HTERT RPE-1 (cell line): ENCODE results near the gene GLIS1.

ENCODE experiments used
- in situ Hi-C: fragments of 300-500 bp; cut with MboI; formaldehyde crosslinking; loops from 4 replicates; pipeline ENCODE4 v1.14.3; 2020; ENCODE audit warnings: low sequenced_read_pairs

Gene GLIS1

DNA sequence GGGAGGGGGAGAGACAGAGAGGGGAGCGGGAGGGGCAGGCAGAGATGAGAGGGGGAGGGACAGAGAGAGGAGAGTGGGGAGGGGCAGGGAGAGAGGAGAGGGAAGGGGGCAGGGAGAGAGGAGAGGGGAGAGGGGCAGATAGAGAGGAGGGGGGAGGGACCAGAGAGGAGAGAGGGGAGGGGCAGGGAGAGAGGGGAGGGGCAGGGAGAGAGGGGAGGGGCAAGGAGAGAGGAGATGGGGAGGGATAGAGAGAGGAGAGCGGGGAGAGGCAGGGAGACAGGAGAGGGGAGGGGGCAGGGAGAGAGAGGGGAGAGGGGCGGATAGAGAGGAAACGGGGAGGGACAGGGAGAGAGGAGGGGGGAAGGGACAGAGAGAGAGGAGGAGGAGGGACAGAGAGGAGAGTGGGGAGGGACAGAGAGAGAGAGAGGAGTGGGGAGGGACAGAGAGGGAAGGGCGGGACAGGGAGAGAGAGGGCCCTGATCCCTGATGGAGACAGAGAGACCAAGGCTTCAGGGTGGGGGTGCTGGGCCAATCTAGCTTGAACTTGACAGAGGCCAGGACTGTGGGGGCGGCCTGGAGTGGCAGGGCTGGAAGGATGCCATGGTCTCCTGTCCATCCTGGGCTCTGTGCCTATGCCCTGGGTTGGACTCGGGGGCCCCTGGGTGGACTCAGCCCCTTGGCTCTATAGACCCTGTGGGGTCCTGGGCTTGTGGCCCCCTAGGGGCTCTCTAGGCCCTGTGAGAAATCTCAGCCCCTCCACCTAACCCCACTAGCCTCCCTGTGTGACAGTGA, 236.1 kb downstream of the GLIS1 start:
- in situ Hi-C loops: no loop called here

DNA sequence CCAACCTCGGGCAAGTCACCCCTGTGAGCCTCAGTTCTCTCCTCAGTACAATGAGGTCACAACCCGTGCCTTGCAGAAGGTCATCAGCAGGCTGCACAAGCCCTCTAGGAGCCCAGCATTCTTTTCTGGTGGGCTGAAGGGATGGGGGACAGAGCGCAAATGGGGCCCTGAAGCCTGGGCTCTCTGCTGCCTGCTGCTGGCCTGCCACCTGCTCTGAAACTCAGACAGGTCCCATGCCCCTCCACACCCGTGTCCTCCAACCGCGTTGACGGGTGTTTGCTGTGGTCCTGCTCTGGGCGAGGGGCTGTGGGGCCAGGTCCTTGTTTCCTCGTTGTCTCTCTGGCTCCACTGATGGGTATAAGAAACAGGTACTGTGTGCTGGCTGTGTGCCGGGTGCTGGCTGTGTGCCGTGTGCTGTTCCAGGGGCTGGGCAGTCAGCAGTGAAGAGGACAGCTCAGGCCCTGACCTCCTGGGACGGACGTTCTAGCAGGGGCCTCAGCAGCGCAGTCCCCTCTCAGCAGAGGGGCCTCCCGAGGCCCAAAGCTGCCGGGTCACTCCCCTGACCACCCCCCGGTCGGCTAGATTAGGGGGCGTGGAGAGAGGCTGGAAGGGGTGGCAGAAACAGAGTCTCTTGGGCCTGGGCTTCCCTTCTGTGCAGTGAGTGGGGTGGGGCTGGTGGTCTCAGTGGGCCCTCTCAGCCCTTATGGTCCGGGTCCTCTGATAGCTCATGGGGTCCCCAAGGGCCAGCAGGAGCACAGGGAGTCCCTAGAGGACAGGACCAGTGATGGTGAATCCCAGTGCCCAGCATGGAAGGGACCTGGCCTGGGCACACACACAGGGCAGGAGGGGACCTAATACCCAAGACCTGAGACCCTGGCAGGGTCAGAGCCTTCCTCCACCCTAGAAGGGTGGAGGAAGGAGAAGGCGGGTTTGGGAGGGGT, 237.6 kb downstream of the GLIS1 start:
- in situ Hi-C loops: no loop called here

DNA sequence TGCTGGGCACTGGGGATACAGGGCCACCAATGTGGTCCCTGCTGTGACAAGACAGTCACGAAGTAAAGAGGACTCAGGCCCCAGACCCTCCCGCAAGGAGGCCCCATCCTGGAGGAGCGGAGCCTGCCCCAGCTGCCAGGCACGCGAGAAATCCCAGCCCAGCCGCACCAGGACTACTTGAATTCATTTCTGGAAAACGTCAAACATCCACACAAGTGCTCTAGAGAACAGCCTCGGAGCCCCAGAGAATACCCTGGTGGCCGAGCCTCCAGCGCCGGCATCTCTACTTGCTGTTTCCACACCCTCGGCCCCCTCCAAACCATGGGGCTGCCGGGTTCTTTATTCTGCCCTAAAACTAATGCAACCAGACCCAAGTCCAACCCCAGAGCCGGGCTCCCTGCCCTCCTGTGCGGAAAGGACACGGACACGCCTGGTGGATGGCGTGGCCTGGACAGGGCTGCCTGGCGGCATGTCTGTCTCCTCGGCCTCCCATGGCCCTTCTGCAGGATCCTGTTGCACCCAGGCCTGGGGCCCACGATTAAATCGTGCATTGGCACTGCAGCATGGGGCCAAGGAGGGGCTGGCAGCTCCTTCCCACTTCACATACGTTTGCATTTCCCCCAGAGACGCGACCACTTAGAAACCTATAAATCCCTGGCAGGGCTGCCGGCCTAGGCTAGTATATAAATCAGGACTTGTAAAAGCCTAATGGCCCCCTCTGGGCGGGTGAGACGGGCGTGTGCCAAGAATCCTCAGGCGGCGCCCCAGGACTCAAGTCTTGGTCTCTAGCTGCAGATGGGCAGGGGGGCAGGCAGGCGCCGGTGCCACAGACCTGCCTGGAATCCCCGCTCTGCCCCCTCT, 238.5 kb downstream of the GLIS1 start:
- in situ Hi-C loops: no loop called here

DNA sequence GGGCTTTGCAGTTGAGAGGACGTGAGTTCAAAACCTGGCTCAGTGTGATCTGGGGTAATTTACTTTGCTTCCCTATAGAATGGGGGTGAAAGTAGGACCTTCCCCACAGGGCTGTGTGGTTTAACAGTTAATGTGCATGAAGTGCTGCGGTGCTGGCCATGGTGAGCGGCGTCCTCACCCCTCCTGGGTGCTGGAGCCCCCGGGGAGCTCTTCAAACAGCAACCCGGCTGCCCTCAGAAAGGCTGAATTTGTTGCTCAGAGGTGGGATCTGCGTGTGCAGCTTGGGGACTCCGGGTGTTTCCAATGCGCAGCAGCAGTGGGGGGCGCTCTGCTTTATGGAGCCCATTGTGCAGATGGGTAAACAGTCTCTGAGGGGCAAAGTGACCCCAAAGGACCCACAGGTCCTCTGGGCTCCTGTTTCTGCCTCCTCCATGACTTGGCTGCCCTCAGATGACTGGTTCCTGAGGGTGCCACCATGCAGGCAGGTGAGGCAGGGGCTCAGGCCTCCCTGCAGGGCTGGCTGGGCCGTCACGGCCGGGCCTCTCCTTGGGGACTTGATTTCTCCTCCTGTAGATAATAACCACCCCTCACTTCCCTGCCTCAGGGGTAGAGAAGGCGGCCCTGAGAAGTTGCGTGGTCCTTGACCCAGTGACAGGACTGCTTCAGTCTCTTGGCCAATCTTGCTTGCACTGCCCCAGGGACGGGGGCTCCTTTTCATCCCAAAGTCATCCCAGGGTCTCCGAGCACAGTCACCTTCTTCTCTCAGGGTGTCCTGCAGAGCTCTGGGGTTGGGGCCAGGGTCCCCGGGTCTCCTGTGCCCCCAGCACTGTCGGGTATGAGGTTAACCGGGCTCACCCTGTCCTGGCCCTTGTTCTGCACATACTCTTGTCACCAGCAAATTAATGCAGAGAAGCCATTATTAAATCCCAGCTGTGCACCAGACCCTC, 239.4 kb downstream of the GLIS1 start:
- in situ Hi-C loops: no loop called here

DNA sequence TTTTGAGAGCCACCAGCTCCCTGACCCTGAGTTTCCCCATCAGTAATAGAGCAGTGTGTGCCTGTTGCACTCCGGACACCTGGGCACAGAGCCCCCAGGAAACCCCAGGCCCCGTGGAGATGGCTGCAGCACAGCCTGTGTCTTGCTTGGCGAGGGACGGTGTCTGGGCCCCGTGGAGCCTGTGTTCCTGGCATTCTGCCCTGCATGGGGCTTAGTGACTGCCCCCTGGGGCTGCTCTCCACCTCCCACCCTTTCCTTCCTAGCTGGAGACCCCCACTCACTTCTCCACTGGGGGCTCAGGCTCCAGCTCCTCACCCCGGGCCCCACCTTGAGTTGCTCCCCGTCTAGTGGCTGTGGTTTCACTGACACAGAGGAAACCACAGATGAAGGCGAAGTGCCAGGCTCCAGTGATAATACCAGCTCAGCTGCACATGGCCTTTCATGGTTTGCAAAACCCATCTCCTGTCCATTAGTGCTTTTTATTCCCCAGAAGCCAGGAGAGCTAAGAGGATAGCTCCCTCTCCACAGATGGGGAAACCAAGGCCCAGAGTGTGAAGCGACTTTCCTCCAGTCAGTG, 240.3 kb downstream of the GLIS1 start:
- in situ Hi-C loops: no loop called here

DNA sequence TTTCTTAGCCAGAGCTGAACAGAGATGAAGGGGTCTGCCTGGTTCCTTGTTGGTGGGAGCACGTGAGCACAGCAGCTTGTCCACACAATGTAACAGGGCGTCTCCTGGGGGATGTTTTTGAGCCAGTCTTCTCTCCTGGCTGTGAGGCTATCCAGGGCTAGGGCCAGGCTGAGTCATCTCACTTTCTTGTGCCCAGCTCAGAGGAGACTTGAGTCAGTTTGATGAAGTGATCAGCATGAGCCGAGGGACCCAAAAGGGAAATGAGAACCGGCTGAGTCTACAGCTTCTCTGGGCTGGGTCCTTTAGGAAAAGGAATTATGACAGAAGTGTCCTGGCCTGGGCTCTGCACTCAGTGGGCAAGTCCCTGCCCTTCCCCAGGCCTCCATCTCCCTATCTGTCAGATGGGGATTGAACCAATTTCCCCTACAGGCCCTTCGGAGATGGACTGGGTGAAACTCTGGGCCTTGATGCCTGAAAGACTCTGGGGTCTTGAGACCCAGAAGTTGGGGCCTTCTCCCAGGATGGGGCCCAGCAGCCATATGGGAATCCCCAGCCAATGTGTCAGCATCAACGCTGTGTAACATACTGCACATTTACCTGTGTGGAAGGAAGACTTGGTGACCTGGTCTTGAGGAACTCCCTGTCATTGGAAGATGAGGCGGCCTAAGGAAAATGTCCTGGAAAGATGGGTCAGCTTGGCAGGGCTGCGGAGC, 243.2 kb downstream of the GLIS1 start:
- in situ Hi-C loops: no loop called here

DNA sequence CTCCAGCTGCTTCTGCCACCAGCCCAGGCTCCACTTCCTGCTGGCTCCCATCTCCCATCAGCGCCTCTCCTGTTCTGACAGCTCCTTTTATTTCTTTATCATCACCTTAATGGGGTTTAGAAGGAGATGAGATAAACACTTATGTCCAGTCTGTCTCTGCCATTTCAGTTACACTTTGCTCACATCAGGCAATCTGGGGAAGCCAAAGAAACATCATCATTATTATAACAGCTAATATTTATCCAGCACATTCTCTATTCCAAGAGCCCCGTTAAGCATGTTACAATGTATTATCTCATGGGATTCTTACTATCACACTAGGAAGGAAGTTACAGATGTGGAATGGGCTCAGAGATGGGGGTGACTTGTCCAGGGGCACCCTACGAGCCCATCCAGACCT, 248.6 kb downstream of the GLIS1 start:
- in situ Hi-C loops: no loop called here

DNA sequence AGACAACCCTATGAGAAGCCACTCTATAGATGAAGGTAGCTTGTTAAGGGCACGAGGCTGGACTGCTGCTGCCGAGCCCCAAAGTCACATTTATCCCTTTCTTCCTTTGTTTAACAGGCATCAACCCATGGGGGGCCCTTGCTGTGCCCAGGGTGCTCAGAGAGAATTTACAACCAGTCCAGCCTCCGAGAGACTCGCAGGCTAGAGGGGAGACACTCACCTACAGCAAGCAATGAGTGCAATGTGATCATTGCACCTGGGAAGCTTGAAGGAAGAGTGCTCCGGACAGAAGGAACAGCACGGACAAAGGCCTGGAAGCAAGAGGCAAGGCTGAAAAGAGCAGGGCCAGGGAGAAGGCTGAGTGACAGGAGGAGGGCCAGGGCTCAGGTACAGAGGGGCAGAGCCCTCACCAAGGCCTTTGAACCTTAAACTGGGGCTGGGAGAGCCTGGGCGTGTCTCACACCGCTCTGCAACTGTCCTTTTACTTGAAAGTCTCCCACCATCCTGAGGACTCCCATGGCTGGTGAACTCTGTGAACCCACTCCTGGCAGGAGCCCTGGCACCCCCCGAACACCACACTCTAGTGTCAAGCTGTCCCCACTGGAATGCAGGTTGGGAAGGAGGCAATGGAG, 252.5 kb downstream of the GLIS1 start:
- in situ Hi-C loops: no loop called here

DNA sequence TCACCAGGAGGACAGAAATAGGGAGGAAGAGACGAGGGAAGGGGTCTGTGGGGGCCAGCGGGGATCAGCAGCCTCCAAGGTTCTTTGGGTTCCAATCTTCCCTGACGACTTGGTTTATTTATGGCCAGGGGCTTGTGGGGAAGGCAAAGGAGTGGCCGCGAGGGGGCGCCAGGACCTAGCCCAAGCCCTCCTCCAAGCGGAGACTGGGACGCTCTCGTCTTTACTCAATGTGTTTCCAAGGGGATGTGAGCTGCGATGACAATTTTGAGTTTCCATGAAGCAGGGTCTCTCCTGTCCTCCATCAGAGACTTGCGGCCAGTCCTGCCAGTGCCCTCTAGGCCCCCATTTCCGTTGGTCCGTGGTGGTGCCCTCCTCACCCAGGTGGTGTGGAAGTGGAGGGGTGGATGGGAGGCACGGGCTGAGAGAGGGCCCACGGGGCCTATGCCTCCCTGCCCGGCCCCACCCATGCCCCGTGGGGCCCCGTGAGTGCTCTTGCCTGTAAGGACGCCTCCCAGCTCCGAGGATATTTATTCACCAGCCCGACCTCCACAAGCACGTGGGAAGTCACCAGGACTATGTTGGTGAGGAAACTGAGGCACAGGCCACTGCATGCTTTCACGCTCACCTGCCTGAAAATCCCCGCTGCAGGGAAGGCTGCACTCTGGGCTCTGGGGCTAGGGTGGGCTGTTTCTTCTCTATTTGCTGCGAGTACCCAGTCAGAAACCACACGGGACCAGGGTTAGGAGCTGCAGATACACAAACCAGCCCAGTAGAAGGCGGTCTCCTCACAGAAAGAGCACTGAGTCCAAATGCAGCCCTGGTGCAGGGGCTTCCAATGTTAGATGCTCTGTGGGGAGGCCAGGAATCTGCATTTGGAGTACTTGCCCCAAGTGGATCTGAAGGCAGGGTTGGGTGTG, 253.2 kb downstream of the GLIS1 start:
- in situ Hi-C loops: no loop called here

DNA sequence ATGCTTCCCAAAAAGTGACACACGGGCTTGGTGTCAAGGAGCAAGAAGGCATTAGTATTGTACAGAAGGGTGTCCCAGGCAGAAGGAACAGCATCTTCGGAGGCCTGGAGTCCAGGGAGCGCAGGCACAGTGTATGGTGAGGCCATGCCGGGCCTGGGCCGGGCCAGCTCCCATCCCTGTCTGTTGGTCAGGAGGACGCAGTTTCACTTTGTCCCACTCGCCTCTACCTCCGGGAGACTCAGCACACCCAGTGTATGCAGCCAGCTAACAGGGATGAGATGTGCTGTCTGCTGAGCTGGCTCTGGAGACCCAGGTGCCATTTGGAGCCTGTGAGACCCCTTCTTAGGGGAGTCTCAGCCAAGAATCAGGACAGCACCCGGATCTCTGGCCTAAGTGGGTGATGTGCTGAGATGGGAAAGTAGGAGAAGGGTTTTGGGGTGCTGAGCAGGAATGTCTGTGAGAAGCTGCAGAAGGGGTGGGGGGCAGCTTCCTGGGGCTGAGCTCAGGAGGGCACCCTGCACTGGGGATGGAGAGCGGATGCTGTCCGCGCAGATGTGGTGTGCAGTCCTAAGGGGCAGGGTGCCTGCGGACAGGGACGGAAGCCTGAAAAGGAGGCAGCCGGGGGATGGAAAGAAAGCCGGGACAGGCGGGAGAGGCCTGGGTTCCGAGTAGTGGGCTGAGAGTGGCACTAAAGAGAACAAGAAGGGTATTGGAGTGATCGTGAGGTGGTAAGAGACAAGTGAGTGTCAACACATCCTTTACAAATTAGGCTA, 254.1 kb downstream of the GLIS1 start:
- in situ Hi-C loops: no loop called here

DNA sequence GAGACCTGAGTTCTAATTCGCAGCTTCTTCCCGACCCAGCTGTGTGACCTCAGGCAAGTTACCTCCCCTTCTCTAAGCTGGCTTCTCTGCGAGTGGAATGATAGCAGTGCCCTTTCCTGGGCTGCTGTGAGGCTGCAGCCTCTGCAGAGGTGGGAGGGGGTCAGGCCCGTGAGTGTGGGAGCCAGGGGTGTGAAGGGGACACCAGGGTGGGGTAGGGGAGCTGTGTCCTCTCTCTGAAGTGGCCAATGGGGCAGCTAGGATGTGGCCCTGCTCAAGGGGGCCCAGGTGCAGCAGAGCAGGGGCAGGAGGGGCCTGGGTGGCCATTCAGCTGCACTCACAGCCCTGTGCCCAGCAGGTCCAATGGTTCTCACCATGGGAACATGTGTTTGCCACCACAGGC, 255.3 kb downstream of the GLIS1 start:
- in situ Hi-C loops: no loop called here

DNA sequence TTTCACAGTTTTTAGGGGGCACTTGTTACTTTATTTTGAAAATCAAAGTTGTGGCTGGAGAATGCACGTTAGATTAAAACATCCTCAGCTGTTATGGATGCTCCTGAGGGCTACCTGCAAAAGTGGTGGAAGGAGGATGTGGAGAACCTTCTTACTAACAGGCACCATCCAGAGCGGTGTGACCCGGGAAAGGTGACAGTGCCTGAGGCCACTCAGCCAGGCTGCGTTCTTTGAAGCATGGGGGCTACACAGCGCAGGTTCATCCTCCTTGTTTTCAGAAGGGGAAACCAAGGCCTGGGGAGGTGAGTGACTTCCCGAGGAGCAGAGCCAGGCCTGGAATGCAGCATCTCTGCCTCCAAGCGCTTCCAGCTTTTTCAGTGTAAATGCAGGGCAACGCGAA, 255.8 kb downstream of the GLIS1 start:
- in situ Hi-C loops: no loop called here

DNA sequence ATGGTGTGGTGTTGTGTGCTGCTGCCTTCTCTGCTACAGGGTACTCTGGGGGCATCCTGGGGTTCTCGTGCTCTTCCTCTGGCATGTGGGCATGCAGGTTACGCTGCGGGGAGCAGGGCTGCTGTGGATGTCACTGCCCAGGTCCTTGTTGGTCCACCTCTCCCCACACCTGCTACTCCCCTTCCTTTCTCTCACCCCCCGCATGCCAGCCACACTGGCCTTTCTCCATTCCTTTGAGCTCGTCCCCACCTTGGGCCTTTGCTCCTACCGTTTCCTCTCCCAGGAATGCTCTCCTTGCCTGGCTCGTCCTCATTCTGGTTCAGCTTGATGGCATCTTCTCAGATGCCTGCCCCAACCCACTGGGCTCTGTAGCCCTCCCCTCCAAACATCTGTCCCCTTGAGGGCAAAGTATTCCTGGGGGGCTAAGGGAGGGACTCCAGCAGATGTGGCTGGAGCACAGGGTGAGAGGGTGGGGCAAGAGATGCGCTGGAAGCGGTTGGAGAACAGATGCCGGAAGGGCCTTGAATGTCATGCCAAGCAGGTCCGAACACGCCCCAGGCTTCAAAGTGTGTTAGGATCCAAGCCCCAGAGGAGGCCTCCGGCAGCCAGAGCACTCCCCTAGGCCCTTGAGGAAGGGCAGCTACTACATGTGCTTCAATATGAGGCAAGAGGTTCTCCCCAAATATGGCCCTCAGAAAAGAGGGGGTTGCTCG, 256.4 kb downstream of the GLIS1 start:
- in situ Hi-C loops: no loop called here

DNA sequence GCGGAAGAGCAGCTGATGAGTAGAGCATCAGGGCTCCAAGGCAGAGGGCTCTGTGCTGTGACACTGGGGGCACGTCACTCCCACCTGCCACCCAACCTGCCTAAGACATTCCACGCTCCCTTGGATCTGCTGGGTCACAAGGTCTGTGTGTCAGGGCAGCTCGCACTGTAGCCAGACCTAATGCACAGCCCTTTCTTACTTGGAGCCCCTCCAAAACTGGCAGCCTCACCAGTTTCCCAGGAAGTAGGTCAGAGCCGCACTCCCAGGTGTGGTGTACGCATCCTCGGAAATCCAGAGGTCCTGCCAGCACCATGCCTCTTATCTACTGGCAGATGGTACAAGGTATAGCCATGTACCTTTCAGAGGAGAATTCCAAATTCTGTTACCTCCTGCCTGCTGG, 257.5 kb downstream of the GLIS1 start:
- in situ Hi-C loops: no loop called here

DNA sequence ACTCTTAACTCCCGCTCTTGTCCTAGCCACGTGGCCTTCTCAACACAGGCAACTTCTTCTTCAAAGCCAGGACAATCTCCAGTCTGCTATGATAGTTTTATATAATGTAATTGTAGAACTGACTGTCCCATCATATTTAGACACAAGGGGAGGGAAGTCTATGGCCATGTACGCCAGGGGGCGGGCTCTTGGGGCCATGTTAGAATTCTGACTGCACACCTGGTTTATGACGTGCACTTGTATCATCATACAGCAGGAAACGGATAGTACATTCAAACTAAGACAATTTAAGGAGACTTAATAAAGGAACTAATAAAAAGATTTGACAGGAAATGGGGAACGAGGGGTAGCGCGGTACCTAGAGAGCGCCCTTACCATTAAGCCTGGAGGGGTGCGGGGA, 258.3 kb downstream of the GLIS1 start:
- in situ Hi-C loops: no loop called here

DNA sequence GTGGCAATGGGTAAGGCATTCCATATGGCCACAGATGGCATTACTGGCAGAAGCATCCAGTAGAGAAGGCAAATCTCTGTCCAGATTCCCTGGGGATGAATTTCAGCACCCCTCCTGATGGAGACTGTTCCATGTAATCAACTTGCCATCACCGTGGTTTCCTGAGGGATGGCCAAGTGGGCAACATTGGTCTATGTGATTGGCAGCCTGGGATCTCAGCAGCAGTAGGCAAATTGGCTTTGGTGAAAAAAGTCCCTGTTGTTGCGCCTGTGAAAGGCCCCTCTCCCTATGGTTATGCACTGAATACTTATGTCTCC, 260.5 kb downstream of the GLIS1 start:
- in situ Hi-C loops: no loop called here
